Measurements from ENCODE around the gene TRAM2. TPM values are rescaled to one million over a fixed set of nuclear protein-coding genes. Genes with fewer than 3 reads are reported as not detected.

TRAM2 gene
- total and polyA plus RNA-seq, 2 of the 13 experiments (the other 11 are each of a cell fraction or from before 2014, with no cell fraction given), result 49.1 to 72.5 TPM

DNA sequence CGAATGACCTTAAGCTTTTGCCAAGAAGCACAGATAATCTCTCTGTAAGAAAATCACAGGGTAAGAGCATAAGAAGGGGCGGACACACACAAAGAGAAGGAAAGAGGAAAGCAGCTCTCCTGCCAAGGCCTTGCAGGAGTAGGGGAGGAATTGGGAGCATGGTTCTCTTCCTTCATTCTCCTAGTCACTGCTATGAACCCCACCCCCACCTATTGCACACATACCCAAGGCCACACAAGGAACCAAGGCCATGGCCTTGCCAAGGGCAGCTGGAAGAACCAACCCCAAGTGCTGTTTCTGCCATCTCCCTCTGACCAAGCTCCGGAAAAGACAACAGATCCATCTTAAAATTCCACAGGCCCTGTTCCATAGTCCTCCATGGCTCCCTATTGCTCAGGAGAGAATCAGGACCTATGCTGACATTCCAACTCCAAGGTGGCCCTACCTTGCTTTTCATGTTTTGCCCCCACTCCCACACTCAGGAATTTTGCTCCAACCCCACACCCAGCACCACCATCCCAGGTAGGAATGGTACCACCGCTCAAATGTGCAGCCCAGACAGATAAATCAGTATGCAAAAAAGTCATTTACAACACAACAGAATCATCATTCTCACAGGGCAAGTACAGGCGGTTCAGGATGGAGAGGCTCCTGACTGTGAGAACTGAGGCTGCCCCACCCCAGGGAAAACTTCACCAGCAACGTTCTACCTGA, 31.3 kb downstream of the TRAM2 start:
- Histone ChIP-seq H4K20me1 (ENCODE audit: insufficient read depth, low read length) (no peaks in the 10 kb centered on the region), H3K27ac (ENCODE audit: extremely low read length, insufficient read depth, low read length) (peak overlapping the region; percentile 77), H2AFZ (ENCODE audit: low read length) (no peak overlapping the region), H3K36me3 (replicated peaks in 1 of 2; ENCODE audit: control insufficient read depth in 1 of 2, insufficient read depth in 2 of 2, low read length in 2 of 2) (peaks cover 8 to 22% of the 10 kb centered on the region in 2 experiments), H3K27me3 (ENCODE audit: control insufficient read depth in 1 of 2, insufficient read depth in 2 of 2, low read length in 2 of 2) (no peaks in the 10 kb centered on the region), H3K79me2 (ENCODE audit: insufficient read depth, low read length) (peaks cover 85% of the 10 kb centered on the region), H3K4me2 (ENCODE audit: low read depth, low read length) (peak overlapping the region; percentile 77), H3K4me1 (ENCODE audit: insufficient read depth, low read length) (peaks cover 100% of the 10 kb centered on the region), H3K9me3 (ENCODE audit: low read length) (no peaks in the 10 kb centered on the region), H3K4me3 (replicated peaks in 1 of 3; ENCODE audit: insufficient read depth in 1 of 3, low read depth in 2 of 3, low read length in 3 of 3) (peak overlapping the region in 2 of 3 experiments; percentile 30 to 31; a peak in 3 of 6 replicates), H3K9ac (ENCODE audit: insufficient read depth, low read depth, low read length) (peak overlapping the region; percentile 55)
- WGBS (ENCODE audit: low lambda C conversion rate), result 66% methylated on average over 6 of the region's 6 CpGs
- CTCF ChIA-PET (ENCODE audit: low intra/inter-chr PET ratio, low total read pairs), result no interaction called here
- DNase-seq (ENCODE audit: low spot score) (peak; percentile 35), ATAC-seq (peak; percentile 1), FAIRE-seq (no peak)
- POLR2A ChIA-PET, result interaction anchor here (0.6 to 4.3 kb wide), 14 partner anchors 11 to 156 kb away, joined by 3 to 36 read pairs (median 8); partner anchors contain the start of genes EFHC1 and TRAM2
- in situ Hi-C loops (cut with HindIII; ENCODE audit: extremely low pct_ligation_motif_present, low pct_unique_long_range_greater_than_20kb) (no loop called here), intact Hi-C loops (cut with micrococcal nuclease; ENCODE audit: unreplicated experiment) (loop anchor here (2.0 kb wide), 2 partner anchors 31 to 45 kb away; partner anchors contain the start of gene TRAM2)
- no TSS peak for BruUV-seq (replicated peaks)
- TF ChIP-seq NFE2L2 (IDR thresholded peaks at IDR 0.05; ENCODE audit: low read length), result no peak
- no peak for TF ChIP-seq MBD4 (IDR thresholded peaks at IDR 0.05; ENCODE audit: borderline replicate concordance, low read length)
- TF ChIP-seq, protein P1, sequence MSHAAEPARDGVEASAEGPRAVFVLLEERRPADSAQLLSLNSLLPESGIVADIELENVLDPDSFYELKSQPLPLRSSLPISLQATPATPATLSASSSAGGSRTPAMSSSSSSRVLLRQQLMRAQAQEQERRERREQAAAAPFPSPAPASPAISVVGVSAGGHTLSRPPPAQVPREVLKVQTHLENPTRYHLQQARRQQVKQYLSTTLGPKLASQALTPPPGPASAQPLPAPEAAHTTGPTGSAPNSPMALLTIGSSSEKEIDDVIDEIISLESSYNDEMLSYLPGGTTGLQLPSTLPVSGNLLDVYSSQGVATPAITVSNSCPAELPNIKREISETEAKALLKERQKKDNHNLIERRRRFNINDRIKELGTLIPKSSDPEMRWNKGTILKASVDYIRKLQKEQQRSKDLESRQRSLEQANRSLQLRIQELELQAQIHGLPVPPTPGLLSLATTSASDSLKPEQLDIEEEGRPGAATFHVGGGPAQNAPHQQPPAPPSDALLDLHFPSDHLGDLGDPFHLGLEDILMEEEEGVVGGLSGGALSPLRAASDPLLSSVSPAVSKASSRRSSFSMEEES (CRISPR knock-in tag; IDR thresholded peaks at IDR 0.05), result no peak
- no peak for TF ChIP-seq MAZ (IDR thresholded peaks at IDR 0.05; ENCODE audit: borderline replicate concordance, low read depth, low read length)
- TF ChIP-seq MAZ (CRISPR knock-in tag; IDR thresholded peaks at IDR 0.05; ENCODE audit: low read depth), result no peak
- no peak for TF ChIP-seq ZNF333 (CRISPR knock-in tag; IDR thresholded peaks at IDR 0.05; ENCODE audit: borderline replicate concordance)
- no peak for TF ChIP-seq ZNF160 (CRISPR knock-in tag; IDR thresholded peaks at IDR 0.05)
- TF ChIP-seq ZNF33B (CRISPR knock-in tag; IDR thresholded peaks at IDR 0.05), result no peak
- no peak; the same call in 1 of the 2 replicates for TF ChIP-seq CBFB (CRISPR knock-in tag; IDR thresholded peaks at IDR 0.05)
- TF ChIP-seq NFIB (CRISPR knock-in tag; IDR thresholded peaks at IDR 0.05; ENCODE audit: borderline replicate concordance), result no peak
- TF ChIP-seq, protein P2, sequence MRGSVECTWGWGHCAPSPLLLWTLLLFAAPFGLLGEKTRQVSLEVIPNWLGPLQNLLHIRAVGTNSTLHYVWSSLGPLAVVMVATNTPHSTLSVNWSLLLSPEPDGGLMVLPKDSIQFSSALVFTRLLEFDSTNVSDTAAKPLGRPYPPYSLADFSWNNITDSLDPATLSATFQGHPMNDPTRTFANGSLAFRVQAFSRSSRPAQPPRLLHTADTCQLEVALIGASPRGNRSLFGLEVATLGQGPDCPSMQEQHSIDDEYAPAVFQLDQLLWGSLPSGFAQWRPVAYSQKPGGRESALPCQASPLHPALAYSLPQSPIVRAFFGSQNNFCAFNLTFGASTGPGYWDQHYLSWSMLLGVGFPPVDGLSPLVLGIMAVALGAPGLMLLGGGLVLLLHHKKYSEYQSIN (CRISPR knock-in tag; IDR thresholded peaks at IDR 0.05; ENCODE audit: borderline replicate concordance), result no peak
- TF ChIP-seq MYNN (CRISPR knock-in tag; IDR thresholded peaks at IDR 0.05; ENCODE audit: low read depth), result no peak
- TF ChIP-seq, protein P3, sequence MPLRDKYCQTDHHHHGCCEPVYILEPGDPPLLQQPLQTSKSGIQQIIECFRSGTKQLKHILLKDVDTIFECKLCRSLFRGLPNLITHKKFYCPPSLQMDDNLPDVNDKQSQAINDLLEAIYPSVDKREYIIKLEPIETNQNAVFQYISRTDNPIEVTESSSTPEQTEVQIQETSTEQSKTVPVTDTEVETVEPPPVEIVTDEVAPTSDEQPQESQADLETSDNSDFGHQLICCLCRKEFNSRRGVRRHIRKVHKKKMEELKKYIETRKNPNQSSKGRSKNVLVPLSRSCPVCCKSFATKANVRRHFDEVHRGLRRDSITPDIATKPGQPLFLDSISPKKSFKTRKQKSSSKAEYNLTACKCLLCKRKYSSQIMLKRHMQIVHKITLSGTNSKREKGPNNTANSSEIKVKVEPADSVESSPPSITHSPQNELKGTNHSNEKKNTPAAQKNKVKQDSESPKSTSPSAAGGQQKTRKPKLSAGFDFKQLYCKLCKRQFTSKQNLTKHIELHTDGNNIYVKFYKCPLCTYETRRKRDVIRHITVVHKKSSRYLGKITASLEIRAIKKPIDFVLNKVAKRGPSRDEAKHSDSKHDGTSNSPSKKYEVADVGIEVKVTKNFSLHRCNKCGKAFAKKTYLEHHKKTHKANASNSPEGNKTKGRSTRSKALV (CRISPR knock-in tag; IDR thresholded peaks at IDR 0.05), result no peak
- 0 out of 2 replicates have a peak, but pooled peaks have one; percentile 32 for TF ChIP-seq ZNF644 (CRISPR knock-in tag; IDR thresholded peaks at IDR 0.05; ENCODE audit: low read depth)
- no peak for TF ChIP-seq ZFP37 (CRISPR knock-in tag; IDR thresholded peaks at IDR 0.05; ENCODE audit: borderline replicate concordance)
- TF ChIP-seq, protein P4, sequence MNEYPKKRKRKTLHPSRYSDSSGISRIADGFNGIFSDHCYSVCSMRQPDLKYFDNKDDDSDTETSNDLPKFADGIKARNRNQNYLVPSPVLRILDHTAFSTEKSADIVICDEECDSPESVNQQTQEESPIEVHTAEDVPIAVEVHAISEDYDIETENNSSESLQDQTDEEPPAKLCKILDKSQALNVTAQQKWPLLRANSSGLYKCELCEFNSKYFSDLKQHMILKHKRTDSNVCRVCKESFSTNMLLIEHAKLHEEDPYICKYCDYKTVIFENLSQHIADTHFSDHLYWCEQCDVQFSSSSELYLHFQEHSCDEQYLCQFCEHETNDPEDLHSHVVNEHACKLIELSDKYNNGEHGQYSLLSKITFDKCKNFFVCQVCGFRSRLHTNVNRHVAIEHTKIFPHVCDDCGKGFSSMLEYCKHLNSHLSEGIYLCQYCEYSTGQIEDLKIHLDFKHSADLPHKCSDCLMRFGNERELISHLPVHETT (CRISPR knock-in tag; conservative IDR thresholded peaks at IDR 0.05), result no peak
- no peak for TF ChIP-seq NFRKB (IDR thresholded peaks at IDR 0.05)
- TF ChIP-seq, protein P5, sequence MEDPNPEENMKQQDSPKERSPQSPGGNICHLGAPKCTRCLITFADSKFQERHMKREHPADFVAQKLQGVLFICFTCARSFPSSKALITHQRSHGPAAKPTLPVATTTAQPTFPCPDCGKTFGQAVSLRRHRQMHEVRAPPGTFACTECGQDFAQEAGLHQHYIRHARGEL (CRISPR knock-in tag; IDR thresholded peaks at IDR 0.05), result no peak
- no peak for TF ChIP-seq EZH2 (conservative IDR thresholded peaks at IDR 0.05; ENCODE audit: low read depth, low read length)

All from HepG2 (cell line).